ENCODE measurements around the gene SERPING1. TPM values are rescaled to one million over a fixed set of nuclear protein-coding genes. Genes with fewer than 3 reads are reported as not detected.

Gene SERPING1
- total RNA-seq, 2 experiments from 2014 or later, result not detected

DNA sequence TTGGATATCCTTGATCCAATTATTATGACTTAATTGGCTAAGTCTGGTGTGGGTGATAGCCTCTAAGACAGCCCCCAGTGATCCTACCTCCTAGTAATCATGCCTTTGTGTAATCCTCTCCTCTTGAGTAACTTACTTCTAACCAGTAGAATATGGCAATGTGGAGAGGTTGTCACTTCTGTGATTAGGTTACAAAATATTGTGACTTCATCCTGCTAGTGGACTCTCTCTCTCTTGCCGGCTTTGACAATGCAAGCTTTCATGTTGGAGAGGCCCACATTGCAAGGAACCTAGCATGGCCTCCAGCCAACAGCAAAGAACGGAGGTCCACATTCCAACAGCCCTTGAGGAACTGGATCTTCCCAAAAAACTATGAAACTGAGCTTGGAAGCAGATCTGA, 32.7 kb downstream of the SERPING1 start:
- ChIA-PET POLR2A (no interaction called here), CTCF (interaction anchor here (0.5 to 1.5 kb wide), 3 partner anchors 8 to 11 kb away, joined by 3 read pairs; no protein-coding TSS in a partner anchor)

DNA sequence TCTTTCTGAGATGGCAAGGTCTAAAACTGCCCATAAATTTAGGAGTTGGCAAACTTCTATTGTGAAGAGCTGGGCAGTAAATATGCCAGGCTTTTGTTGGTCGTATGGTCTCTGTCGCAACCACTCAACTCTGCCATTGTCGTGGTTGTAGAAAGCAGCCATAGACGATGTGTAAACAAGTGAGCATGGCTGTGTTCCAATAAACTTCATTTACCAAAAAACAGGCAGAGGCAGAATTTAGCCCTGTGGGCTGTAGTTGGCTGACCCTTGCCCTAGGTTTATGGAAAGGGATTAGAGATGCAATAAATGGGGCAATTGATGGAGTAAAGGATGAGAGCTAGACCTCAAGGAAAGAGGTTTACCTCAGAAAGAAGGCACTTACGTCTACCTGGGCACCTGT, 34.6 kb downstream of the SERPING1 start:
- CTCF ChIA-PET, result interaction anchor here (1.0 kb wide), 1 partner anchor 9 kb away, joined by 3 read pairs; no protein-coding TSS in a partner anchor
- POLR2A ChIA-PET, result no interaction called here

DNA sequence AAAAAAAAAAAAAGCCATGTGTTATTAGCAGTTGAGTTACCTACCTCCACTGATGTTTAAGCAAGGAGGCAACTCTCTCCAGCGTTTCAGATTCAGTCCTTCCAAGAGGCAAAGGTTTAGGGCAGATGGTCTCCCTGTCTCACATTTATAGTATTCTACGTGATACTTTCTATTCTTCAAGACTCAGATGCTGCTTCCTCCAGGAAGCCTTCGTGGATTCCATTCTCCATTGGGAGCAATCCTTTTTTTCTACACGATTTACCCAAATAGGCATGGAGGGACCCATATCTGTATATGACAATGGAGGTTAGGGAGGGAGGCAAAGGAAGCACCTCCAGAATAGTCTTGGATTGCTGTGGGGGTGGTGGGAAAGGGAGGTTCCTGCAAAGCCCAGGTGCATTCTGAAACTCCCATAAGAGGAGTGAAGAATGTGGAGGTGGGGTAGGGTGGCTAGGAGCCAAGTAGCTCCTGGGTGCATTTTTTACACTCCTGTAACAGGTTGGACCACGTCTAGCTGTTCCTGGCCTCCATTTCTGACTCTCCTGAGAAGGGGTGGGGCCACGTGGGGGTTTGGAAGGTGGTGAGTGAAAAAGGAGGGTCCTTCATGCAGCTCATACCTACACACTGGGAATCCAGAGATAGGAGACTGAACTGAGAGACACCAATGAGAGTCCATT, 36.0 kb downstream of the SERPING1 start:
- ChIA-PET CTCF (interaction anchor here (0.7 kb wide), 1 partner anchor 8 kb away, joined by 3 read pairs; no protein-coding TSS in a partner anchor), POLR2A (interaction anchor here (0.7 kb wide), 1 partner anchor 28 kb away, joined by 6 read pairs; no protein-coding TSS in a partner anchor)

DNA sequence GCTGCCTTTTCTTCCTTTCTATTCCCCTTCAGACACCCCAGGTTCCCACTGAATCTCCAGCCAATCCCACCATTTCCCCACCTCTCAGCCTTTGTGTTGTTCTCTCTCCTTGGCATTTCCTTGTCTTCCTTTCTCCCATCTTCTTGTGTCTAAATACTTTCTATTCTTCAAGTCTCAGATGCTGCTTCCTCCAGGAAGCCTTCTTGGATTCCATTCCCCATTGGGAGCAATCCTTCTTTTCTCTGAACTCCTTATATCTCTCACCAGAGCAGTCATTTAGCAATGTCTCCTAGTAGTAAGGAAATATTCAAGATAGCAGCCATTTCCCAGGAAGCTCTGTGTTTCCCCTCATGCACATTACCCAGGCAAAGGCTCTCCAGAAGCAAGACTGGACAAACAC, 36.8 kb downstream of the SERPING1 start:
- ChIA-PET CTCF (no interaction called here), POLR2A (no interaction called here)

DNA sequence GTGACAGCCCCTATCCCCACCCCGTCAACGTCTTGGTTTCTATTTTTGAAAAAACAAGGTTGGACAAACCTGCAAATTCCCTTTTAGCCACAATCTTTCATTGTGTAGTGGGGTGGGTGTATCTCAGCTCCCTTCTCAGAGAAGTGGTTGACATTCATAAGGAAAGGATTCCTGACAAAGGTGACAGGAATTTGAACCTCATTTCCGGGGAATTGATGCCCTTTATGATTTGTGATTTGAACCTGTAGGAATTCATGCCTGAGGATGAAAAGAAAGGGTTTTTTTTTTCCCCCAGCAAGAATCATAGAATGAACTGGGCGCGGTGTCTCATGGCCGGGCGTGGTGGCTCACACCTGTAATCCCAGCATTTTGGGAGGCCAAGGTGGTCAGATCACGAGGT, 37.8 kb downstream of the SERPING1 start:
- CTCF ChIA-PET, result no interaction called here
- POLR2A ChIA-PET, result no interaction called here

DNA sequence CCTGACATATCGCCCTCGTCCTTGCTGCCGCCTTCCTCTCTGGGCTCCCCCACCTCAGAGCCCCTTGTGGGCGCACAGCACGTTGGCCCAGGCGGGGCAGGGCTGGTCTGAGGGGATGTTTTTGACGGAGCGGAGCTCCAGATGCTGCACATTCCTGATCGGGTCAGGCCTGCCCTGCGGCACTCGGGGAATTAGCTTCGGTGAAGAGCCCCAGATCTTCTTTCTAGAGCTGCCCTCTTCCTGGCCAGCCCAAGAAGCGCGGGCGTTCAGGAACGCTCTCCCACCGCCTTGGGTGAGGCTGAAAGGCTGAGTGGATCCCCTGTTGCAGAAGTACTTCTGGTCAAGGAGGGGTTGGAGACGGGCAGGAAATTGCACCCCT, 40.1 kb downstream of the SERPING1 start:
- ChIA-PET POLR2A (interaction anchor here (0.5 kb wide), 1 partner anchor 12 kb away, joined by 3 read pairs; no protein-coding TSS in a partner anchor), CTCF (interaction anchor here (1.4 kb wide), 1 partner anchor 69 kb away, joined by 4 read pairs; no protein-coding TSS in a partner anchor)

DNA sequence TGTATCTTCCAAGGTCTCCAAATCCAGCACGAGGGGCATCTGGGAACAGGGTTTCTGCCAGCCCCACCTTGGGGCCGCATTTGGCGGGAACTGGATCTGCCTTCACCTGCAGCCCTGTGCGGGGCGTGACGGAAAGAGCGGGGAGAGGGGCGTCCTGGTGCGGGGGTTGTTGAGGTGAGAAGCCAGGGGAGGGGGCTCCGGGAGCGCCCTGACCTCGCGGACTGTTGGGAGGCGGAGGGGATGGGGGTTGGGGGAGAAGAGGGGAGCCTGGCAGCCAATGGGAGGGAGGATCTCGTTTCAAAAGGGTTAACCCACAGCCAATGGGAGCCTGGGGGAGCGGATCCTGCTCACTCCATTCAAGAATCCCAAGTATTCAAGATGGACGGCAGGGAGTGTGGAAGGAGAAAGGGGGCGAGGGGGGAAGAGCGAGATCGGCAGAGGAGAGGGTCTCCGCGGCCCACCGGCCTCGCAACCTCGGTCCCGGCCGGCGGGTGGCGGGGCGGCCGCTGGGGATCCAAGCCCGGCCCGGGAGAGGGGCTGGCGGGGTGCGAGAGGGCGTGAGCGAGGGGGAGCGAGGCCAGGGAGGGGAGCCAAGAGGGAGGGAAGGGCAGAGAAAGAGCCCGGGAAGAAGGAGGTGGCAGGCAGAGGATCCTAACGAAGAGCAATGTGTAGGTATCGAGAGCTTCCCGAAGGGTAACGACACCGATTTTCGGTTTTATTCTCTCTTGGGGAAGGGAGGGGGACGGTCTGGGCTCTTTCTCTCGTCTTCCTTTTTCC, 40.7 kb downstream of the SERPING1 start:
- POLR2A ChIA-PET, result interaction anchor here (0.5 to 0.6 kb wide), 2 partner anchors 11 to 49 kb away, joined by 3 to 4 read pairs; no protein-coding TSS in a partner anchor
- CTCF ChIA-PET, result interaction anchor here (0.6 to 5.0 kb wide), 9 partner anchors 8 to 874 kb away, joined by 3 to 47 read pairs (median 3); partner anchors contain the start of gene UBE2L6

DNA sequence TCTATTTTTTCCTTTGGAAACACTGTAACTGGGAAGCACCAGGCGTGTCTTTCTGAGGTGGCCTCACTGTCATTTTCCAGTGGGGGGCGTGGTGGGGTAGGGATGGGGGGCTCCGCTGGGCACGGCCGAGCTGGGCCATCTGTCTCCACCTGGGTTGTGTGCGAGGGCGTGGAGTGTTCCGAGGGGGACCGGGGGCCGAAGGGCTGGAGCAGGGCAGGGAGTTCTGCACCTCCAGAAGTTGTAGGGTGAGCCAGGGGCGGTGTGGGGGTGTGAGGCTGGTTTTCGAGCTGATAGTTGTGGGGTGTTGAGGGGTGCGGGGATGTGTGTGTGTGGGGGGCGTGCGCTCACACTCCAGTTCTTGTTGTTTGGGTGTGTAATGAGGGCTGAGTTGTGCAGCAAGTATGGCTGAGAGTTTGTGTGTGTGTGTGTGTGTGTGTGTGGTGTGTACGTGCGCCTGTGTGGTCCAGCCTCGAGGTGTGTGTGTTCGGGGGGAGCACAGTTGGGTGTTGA, 41.4 kb downstream of the SERPING1 start:
- POLR2A ChIA-PET, result interaction anchor here (0.6 to 1.0 kb wide), 2 partner anchors 49 to 72 kb away, joined by 3 to 4 read pairs; partner anchors contain the start of gene UBE2L6
- CTCF ChIA-PET, result interaction anchor here (0.6 to 5.0 kb wide), 8 partner anchors 8 to 873 kb away, joined by 3 to 47 read pairs (median 3); partner anchors contain the start of gene UBE2L6

DNA sequence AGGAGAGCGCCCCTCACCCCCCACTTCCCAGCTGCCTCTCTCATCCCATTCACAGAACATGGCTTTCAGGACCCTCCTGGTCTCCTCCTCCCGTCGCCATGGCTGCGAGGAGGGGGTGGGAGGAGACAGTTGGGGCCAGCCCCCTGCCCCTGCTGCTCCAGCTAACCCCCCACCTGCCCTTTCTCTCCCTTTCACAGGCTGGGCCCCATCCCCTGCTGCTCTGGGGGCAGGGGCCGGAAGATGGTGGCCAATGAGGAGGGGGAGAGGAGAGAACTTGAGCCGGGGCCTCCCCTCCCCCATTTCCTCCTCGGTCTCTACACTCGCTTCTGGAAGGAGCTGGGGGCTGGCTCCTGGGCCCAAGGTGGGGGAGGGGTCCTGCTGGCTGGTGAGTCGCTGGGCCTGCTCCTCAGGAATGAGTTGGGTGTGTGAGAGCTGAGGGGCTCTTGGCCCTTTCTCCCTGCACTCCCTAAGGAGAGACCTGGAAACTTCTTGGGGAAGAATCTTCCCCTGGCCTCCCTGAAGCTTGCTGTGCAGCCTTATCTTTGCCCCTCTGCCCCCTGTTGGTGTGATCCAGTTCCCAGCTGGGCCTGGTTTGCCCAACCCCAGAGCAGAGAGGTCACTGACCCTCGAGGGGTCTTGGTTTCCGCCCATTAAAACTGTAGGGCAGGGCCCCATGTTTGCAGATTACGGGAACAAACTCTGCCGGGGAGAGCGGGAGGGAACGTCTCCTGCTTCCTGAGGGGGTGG, 42.0 kb downstream of the SERPING1 start:
- CTCF ChIA-PET, result interaction anchor here (0.7 to 5.0 kb wide), 7 partner anchors 9 to 181 kb away, joined by 3 to 47 read pairs (median 4); partner anchors contain the start of gene UBE2L6
- POLR2A ChIA-PET, result interaction anchor here (1.0 kb wide), 1 partner anchor 72 kb away, joined by 3 read pairs; the partner anchor contains the start of gene UBE2L6

DNA sequence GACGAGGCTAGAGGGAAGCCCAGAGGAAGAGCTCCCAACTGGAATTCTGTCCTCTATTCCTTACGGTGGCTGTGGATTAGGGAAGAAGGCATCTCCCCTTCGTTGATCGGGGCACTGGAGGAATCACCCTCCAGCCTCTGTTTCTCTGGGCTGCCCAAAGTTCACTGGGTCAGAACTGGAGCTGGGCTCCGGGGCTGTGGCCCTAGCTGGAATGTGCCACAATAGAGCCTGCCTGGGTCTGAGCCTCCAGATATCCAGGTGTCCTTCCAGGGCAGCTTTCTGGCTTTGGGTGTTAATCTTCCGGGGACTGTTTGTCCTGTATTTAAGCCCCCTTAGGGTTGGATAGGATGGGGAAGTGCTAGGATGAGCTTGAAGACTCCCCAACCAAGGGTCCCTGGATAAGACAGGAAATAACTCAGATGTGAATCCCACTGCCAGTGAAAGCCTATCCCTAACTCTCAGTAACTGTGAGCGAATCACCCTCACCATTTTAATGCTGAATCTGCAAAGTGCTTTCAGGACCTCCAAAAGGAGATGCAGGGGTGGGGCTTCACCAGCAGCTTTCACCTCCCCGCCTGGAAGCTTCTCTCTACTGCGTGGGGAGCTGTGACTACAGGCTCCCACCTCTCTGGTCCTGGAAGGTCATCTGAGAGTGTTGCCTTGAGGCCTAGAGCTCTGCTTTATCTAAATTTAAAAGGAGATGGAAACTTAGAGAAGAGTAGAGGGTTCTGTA, 42.7 kb downstream of the SERPING1 start:
- CTCF ChIA-PET, result interaction anchor here (0.9 to 5.0 kb wide), 13 partner anchors 8 to 289 kb away, joined by 3 to 47 read pairs (median 4); partner anchors contain the start of genes SLC43A1 and UBE2L6

DNA sequence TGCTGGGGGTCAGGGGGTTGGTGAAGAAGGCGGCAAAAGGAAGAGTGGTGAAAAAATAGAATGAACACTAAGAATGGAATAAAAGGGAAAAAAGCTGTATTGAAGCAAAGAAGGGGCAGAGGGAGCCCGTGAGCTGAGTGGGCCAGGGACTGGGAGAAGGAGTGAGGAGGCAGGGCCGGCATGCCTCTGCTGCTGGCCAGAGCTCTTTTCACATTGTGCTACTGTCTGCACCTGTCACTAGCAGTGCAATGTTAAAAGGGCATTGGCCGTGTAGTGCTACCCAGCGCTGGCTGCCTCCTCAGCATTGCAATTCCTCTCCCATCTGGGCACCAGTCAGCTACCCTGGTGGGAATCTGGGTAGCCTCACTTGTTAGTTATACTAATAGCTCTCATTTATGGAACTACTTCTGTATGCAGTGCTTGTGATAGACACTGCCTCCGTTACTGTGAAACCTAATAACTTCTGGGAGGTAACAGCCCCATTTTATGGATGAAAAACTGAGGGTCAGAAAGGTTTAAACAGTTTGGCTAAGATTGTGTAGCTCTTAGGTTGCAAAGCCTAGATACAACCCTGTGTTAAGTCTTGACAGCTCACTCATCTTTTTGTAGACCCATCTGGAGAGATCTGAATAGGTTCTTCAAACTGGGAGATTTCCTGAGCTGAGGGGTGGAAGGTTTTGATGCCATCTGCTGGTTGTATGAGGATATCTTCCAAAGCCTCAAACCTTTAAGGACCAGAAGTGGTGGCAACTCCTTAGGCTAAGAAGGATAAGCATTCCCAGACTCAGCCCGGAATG, 43.7 kb downstream of the SERPING1 start:
- POLR2A ChIA-PET, result no interaction called here
- CTCF ChIA-PET, result interaction anchor here (0.5 to 5.0 kb wide), 18 partner anchors 9 to 296 kb away, joined by 3 to 47 read pairs (median 3); partner anchors contain the start of genes MED19, SLC43A1, TMX2 and UBE2L6

More for the DNA sequence above, 42.7 kb downstream of the SERPING1 start:
- POLR2A ChIA-PET, result no interaction called here

DNA sequence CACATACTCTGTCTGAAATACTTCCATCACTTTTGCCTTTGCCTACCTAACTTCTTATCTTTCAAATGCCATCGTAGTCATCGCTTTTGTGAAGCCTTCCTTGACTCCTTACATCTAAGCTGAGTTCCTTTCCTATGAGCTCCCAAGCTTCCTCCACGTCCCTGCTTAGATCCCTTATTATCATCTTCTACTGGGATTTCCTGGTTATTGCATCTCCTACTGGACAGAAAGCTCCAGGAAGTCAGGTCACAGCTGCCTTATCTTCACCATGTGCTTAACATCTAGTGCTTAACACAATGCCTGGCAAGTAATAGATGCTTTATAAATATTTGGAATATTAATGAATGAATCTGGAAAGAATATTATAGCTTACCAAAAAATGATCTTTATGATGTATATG, 46.3 kb downstream of the SERPING1 start:
- POLR2A ChIA-PET, result no interaction called here

DNA sequence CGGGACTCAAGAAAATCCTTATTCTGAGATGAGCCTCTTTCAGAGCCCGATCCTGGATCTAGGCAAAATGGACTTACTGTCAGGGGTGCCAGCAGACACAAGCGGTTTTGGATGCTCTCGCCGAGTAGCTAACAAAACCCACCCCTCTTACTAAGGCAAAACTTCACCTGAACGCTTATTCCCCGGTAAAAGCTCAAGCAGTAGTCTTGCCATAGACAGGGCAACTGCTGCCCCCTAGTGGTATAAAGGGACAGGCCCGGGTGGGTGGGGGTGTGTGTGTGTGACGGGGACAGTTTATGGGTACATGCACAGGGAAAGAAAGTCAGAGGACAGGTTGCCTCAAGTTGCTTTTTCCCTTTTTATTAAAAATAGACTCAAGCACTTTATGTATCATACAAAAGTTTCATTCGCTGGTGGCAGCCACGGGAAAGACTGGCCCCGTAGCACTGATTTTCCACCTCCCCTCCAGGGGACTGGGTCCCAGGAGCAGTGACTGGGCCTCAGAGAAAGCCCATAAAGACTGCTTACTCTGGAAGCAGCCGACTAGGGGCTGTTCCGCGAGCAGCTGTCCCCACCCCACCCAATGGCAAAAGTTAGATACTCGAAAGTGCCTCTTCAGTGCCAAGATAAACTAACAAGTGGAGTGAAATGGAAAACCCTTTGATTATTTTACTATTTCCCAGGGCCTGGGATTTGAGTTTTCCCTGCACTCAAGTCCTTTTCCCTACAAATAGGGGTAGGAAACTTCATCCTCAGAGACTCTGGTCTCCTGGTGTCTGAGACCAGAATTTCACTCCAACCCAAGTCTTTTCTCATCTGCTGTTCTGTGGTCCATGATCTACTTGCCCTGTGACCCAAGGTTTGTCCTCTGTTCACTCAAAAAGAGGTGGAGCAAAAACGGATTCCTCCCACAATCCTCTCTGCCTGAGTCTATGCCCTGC, 47.5 kb downstream of the SERPING1 start:
- ChIA-PET POLR2A (interaction anchor here (0.6 to 0.8 kb wide), 2 partner anchors 21 to 78 kb away, joined by 3 to 4 read pairs; partner anchors contain the start of gene UBE2L6), CTCF (interaction anchor here (0.5 to 3.8 kb wide), 23 partner anchors 9 to 299 kb away, joined by 3 to 38 read pairs (median 3); partner anchors contain the start of gene UBE2L6)

More for the DNA sequence above, 46.3 kb downstream of the SERPING1 start:
- CTCF ChIA-PET, result interaction anchor here (0.7 to 3.8 kb wide), 23 partner anchors 11 to 422 kb away, joined by 3 to 38 read pairs (median 4); partner anchors contain the start of gene UBE2L6

DNA sequence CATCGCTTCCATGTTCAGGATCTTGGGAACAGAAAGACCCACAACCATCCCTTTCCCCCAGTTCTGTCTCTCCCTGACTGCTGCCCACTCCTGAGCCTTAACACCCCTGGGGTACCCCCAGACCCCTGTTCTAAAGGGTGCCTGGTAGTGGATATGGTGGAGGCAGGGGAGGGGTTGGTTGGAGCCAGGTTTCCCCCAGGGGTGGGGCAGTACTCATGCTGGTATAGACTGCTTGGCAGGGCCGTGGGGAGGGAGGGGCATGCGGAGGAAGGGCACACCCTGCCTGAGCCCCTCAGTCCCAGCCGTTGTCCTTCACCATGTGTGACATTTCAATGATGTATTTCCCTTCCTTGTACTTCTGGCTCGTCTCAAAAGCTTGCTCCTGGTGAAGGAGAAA, 48.2 kb downstream of the SERPING1 start:
- ChIA-PET POLR2A (no interaction called here), CTCF (interaction anchor here (1.4 to 3.8 kb wide), 5 partner anchors 17 to 187 kb away, joined by 3 to 38 read pairs (median 9); partner anchors contain the start of gene UBE2L6)

DNA sequence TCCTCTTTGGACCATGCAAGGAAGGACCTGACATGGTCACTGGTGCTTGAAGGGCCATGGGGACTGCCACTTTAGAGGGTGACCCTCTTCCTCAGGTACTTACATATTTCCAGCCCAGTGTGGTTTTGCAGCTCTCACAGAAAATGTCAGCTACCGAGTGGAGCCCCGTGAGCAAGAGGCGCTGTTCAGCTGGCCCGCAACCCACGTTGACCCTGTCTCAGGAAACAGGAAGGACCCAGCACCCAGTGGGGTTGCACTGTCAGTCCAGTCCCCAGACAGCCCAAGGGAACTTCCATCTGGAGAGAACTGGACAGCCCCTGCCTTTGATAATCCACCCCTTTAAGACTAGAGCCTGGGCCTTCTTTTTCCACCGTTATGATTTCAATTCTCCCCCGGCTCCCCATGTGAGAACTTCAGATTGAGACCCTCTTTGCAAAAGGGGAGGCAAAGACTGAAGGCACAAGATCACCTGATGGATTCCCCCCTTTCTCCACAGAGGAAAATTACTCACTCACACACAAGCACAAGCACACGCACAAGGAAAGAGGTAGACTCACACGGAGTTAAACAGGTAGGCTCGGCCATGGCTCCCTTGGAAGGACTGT, 48.8 kb downstream of the SERPING1 start:
- ChIA-PET CTCF (interaction anchor here (0.7 to 3.8 kb wide), 2 partner anchors 78 to 301 kb away, joined by 3 to 38 read pairs; partner anchors contain the start of gene UBE2L6), POLR2A (interaction anchor here (1.5 kb wide), 1 partner anchor 79 kb away, joined by 3 read pairs; the partner anchor contains the start of gene UBE2L6)
